ENCODE data around the gene OSBPL3. TPM values are rescaled to one million over a fixed set of nuclear protein-coding genes. Genes with fewer than 3 reads are reported as not detected.

OSBPL3 gene
- total and polyA plus RNA-seq, 4 donors, result 0.28 to 3.0 (median 1.1) TPM

- TF ChIP-seq ZBTB33 (IDR thresholded peaks at IDR 0.05) (no peak), SP1 (IDR thresholded peaks at IDR 0.05) (no peak), YY1 (IDR thresholded peaks at IDR 0.05) (no peak), HNF4A (conservative IDR thresholded peaks at IDR 0.05) (no peak), RXRA (IDR thresholded peaks at IDR 0.05) (no peak)
Observed at GRCh38 chr7:24951441-24951980, 28.5 kb downstream of the OSBPL3 start (continued).

DNA sequence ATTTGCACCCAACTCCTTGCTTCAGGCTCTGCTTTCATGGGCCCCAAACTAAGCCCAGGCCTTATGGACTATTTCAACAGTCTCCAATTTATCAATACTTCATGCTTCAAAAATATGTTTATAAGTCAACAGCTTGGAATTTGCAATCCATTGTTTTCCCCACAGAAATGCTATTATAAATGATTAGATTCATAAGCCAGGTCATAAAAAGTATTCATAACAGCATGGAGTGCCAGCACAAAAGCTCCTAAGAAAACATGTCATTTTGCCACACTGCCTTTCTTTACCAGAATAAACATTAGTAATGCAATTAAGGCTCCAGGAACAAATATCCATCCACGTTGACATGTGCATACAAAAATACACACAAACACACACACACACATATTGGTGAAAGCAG, 30.1 kb downstream of the OSBPL3 start:
- Histone ChIP-seq H3K4me3 (ENCODE audit: low read depth in 1 of 3, low read length in 3 of 3) (no peak overlapping the region), H3K27me3 (ENCODE audit: control insufficient read depth in 4 of 4, insufficient read depth in 4 of 4, low read length in 3 of 4) (no peaks in the 10 kb centered on the region), H3K4me1 (ENCODE audit: control insufficient read depth in 4 of 4, insufficient read depth in 4 of 4, low read length in 3 of 4) (no peaks in the 10 kb centered on the region), H3K27ac (ENCODE audit: low read depth in 1 of 2, low read length in 2 of 2) (no peak overlapping the region), H3K36me3 (ENCODE audit: control insufficient read depth in 4 of 4, insufficient read depth in 3 of 4, low read depth in 1 of 4, low read length in 3 of 4) (no peaks in the 10 kb centered on the region), H3K9me3 (ENCODE audit: control insufficient read depth in 4 of 4, low read length in 3 of 4) (no peaks in the 10 kb centered on the region), H3K9ac (ENCODE audit: low read depth in 1 of 2, low read length in 2 of 2) (no peak overlapping the region)
- DNase-seq (ENCODE audit: low spot score), result no peak
- no peak for TF ChIP-seq YY1 (IDR thresholded peaks at IDR 0.05)
- TF ChIP-seq, protein P1, sequence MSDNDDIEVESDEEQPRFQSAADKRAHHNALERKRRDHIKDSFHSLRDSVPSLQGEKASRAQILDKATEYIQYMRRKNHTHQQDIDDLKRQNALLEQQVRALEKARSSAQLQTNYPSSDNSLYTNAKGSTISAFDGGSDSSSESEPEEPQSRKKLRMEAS (IDR thresholded peaks at IDR 0.05), result no peak
- no peak for TF ChIP-seq ZBTB33 (IDR thresholded peaks at IDR 0.05)
- no peak for TF ChIP-seq RXRA (IDR thresholded peaks at IDR 0.05)
- no peak for TF ChIP-seq JUND (IDR thresholded peaks at IDR 0.05)
- no peak for TF ChIP-seq NR2F2 (IDR thresholded peaks at IDR 0.05)
- TF ChIP-seq FOXA2 (IDR thresholded peaks at IDR 0.05), result no peak
- TF ChIP-seq HNF4G (IDR thresholded peaks at IDR 0.05), result no peak
- TF ChIP-seq TAF1 (conservative IDR thresholded peaks at IDR 0.05), result no peak
- no peak for TF ChIP-seq SP1 (IDR thresholded peaks at IDR 0.05)
- TF ChIP-seq CTCF (IDR thresholded peaks at IDR 0.05; ENCODE audit: low read depth, low read length, missing input control), result no peak
- TF ChIP-seq RAD21 (IDR thresholded peaks at IDR 0.05), result no peak
- no peak for TF ChIP-seq EGR1 (IDR thresholded peaks at IDR 0.05; ENCODE audit: low read depth in 2 of 2)
- TF ChIP-seq FOXA1 (IDR thresholded peaks at IDR 0.05), result no peak
- TF ChIP-seq HNF4A (conservative IDR thresholded peaks at IDR 0.05), result no peak
- 81% methylated on average over 1 of the region's 1 CpG for WGBS

GRCh38 chr7:24948739-24949138, 31.2 kb downstream of the OSBPL3 start:
- WGBS, result 76% methylated on average over 4 of the region's 4 CpGs

More at GRCh38 chr7:24948739-24949138, 31.2 kb downstream of the OSBPL3 start:
- no peak overlapping the region for H3K27ac ChIP-seq (ENCODE audit: low read depth in 1 of 2, low read length in 2 of 2)
- DNase-seq (ENCODE audit: low spot score), result no peak
- H3K4me3 ChIP-seq (ENCODE audit: low read depth in 1 of 3, low read length in 3 of 3), result no peak overlapping the region
- no peaks in the 10 kb centered on the region for H3K9me3 ChIP-seq (ENCODE audit: control insufficient read depth in 4 of 4, low read length in 3 of 4)
- no peaks in the 10 kb centered on the region for H3K36me3 ChIP-seq (ENCODE audit: control insufficient read depth in 4 of 4, insufficient read depth in 3 of 4, low read depth in 1 of 4, low read length in 3 of 4)
- TF ChIP-seq SP1 (IDR thresholded peaks at IDR 0.05) (no peak), ATF3 (IDR thresholded peaks at IDR 0.05) (no peak), HNF4A (conservative IDR thresholded peaks at IDR 0.05) (no peak), CTCF (IDR thresholded peaks at IDR 0.05; ENCODE audit: low read depth, low read length, missing input control) (no peak), EGR1 (IDR thresholded peaks at IDR 0.05; ENCODE audit: low read depth in 2 of 2) (no peak), NR2F2 (IDR thresholded peaks at IDR 0.05) (no peak), FOXA2 (IDR thresholded peaks at IDR 0.05) (no peak)
- H3K4me1 ChIP-seq (ENCODE audit: control insufficient read depth in 4 of 4, insufficient read depth in 4 of 4, low read length in 3 of 4), result no peaks in the 10 kb centered on the region
- no peaks in the 10 kb centered on the region for H3K27me3 ChIP-seq (ENCODE audit: control insufficient read depth in 4 of 4, insufficient read depth in 4 of 4, low read length in 3 of 4)
- no peak overlapping the region for H3K9ac ChIP-seq (ENCODE audit: low read depth in 1 of 2, low read length in 2 of 2)

Measured in liver (tissue), 9 donors.